ENCODE data around the gene COBL. TPM values are rescaled to one million over a fixed set of nuclear protein-coding genes. Genes with fewer than 3 reads are reported as not detected.

Gene COBL
- total and polyA plus RNA-seq, 10 of the 15 experiments (the other 5 are each of a cell fraction or from before 2014, with no cell fraction given): 0.21 TPM; not detected in 9

- intact Hi-C loops (cut with micrococcal nuclease; ENCODE audit: unreplicated experiment): no loop called here
- ChIA-PET POLR2A (no interaction called here), RAD21 (ENCODE audit: unreplicated experiment) (no interaction called here), CTCF (no interaction called here), SMC1A (ENCODE audit: uncharacterized antibody, unreplicated experiment) (no interaction called here)
- H3K4me2 ChIP-seq (ENCODE audit: control insufficient read depth, insufficient read depth): no peak overlapping the region
- in situ Hi-C loops (cut with MboI): no loop called here
- FAIRE-seq (no peak), ATAC-seq (no peak), DNase-seq (ENCODE audit: low read depth, low spot score) (no peak)
- no peaks in the 10 kb centered on the region for H4K20me1 ChIP-seq (ENCODE audit: control insufficient read depth, insufficient read depth)
- H3K27me3 ChIP-seq (replicated peaks in 1 of 2; ENCODE audit: control insufficient read depth in 2 of 2, insufficient read depth in 2 of 2, low read length in 1 of 2): no peaks in the 10 kb centered on the region
- no peaks in the 10 kb centered on the region for H3K4me1 ChIP-seq (ENCODE audit: control insufficient read depth, insufficient read depth, low read length)
- no peak overlapping the region for H3K27ac ChIP-seq (ENCODE audit: control insufficient read depth, insufficient read depth)
- BruUV-seq (replicated peaks): no TSS peak
- no peak overlapping the region for H2AFZ ChIP-seq (ENCODE audit: control insufficient read depth, low read depth, low read length)
- no peaks in the 10 kb centered on the region for H3K79me2 ChIP-seq (ENCODE audit: control insufficient read depth, insufficient read depth, low read length)
- no peak for TF ChIP-seq TCF12 (IDR thresholded peaks at IDR 0.05; ENCODE audit: low read depth, low read length)
- H3K4me3 ChIP-seq: no peak overlapping the region
- H3K9me3 ChIP-seq (replicated peaks; ENCODE audit: control insufficient read depth, insufficient read depth, low read length): no peaks in the 10 kb centered on the region
- 3% methylated on average over 1 of the region's 1 CpG for WGBS (ENCODE audit: insufficient coverage, insufficient replicate concordance, low lambda C conversion rate, missing lambda C conversion rate)
- no peak overlapping the region for H3K9ac ChIP-seq (ENCODE audit: control insufficient read depth, insufficient read depth, low read length)
- H3K36me3 ChIP-seq (ENCODE audit: control insufficient read depth in 2 of 2, insufficient read depth in 2 of 2, low read length in 1 of 2): no peaks in the 10 kb centered on the region
Observed at GRCh38 chr7:51114501-51114900, 202.1 kb downstream of the COBL start.

GRCh38 chr7:51113962-51114361 is 202.6 kb downstream of the COBL start:
- Histone ChIP-seq H3K4me2 (ENCODE audit: control insufficient read depth, insufficient read depth) (no peak overlapping the region), H2AFZ (ENCODE audit: control insufficient read depth, low read depth, low read length) (no peak overlapping the region), H3K4me3 (no peak overlapping the region), H3K9me3 (replicated peaks; ENCODE audit: control insufficient read depth, insufficient read depth, low read length) (no peaks in the 10 kb centered on the region), H3K9ac (ENCODE audit: control insufficient read depth, insufficient read depth, low read length) (no peak overlapping the region), H4K20me1 (ENCODE audit: control insufficient read depth, insufficient read depth) (no peaks in the 10 kb centered on the region), H3K27ac (ENCODE audit: control insufficient read depth, insufficient read depth) (no peak overlapping the region), H3K4me1 (ENCODE audit: control insufficient read depth, insufficient read depth, low read length) (no peaks in the 10 kb centered on the region), H3K79me2 (ENCODE audit: control insufficient read depth, insufficient read depth, low read length) (no peaks in the 10 kb centered on the region), H3K36me3 (ENCODE audit: control insufficient read depth in 2 of 2, insufficient read depth in 2 of 2, low read length in 1 of 2) (no peaks in the 10 kb centered on the region), H3K27me3 (replicated peaks in 1 of 2; ENCODE audit: control insufficient read depth in 2 of 2, insufficient read depth in 2 of 2, low read length in 1 of 2) (no peaks in the 10 kb centered on the region)
- ChIA-PET SMC1A (ENCODE audit: uncharacterized antibody, unreplicated experiment) (no interaction called here), RAD21 (ENCODE audit: unreplicated experiment) (no interaction called here), POLR2A (no interaction called here), CTCF (no interaction called here)
- in situ Hi-C loops (cut with MboI): no loop called here
- intact Hi-C loops (cut with micrococcal nuclease; ENCODE audit: unreplicated experiment): no loop called here
- no peak for DNase-seq (ENCODE audit: low read depth, low spot score)
- FAIRE-seq: no peak
- TF ChIP-seq PAX5 (IDR thresholded peaks at IDR 0.05; ENCODE audit: borderline replicate concordance, low read depth, low read length): no peak
- no peak for TF ChIP-seq GABPA (IDR thresholded peaks at IDR 0.05; ENCODE audit: low read depth)
- no peak for TF ChIP-seq ZBTB4 (CRISPR knock-in tag; IDR thresholded peaks at IDR 0.05)
- no peak for TF ChIP-seq E4F1 (IDR thresholded peaks at IDR 0.05; ENCODE audit: borderline replicate concordance, partially characterized antibody)
- TF ChIP-seq CEBPZ (IDR thresholded peaks at IDR 0.05; ENCODE audit: low read depth, low read length): no peak
- no peak for TF ChIP-seq SMARCA5 (IDR thresholded peaks at IDR 0.05)
- ATAC-seq: no peak
- BruUV-seq (replicated peaks): no TSS peak
- WGBS (ENCODE audit: insufficient coverage, insufficient replicate concordance, low lambda C conversion rate, missing lambda C conversion rate): 56% methylated on average over 7 of the region's 7 CpGs

All from GM12878 (cell line).